Tibial nerve (tissue), 4 donors: ENCODE measurements around the gene STUM. TPM values are rescaled to one million over a fixed set of nuclear protein-coding genes. Genes with fewer than 3 reads are reported as not detected.
A peak's percentile ranks its signal among the peaks of the same experiment; 100 is the strongest.

Source experiments
- DNase-seq, 2 donors: peaks; one replicate each; pipeline ENCODE4 v3.0.0-alpha.2; 2019; ENCODE audit warnings: low spot score in 2 of 2
- H3K27ac ChIP-seq, 4 donors: fragments of 200-600 bp; sonication (generic) in 3 of 4; one replicate each; pipeline ENCODE4 v1.5.1; 2017 to 2019; ENCODE audit warnings: mild to moderate bottlenecking in 1 of 4
- H3K27me3 ChIP-seq, 2 donors: fragments of 200-600 bp; sonication (generic) in 1 of 2; one replicate each; pipeline versions ENCODE4 v1.5.1 to v1.6.0; 2017 to 2019
- H3K36me3 ChIP-seq, 3 donors: fragments of 200-600 bp; sonication (generic); one replicate each; pipeline ENCODE4 v1.5.1; 2018 to 2019
- H3K4me1 ChIP-seq, 4 donors: fragments of 200-600 bp; sonication (generic) in 3 of 4; one replicate each; pipeline ENCODE4 v1.5.1; 2017 to 2019
- H3K4me3 ChIP-seq, 4 donors: fragments of 200-600 bp; sonication (generic) in 3 of 4; one replicate each; pipeline ENCODE4 v1.5.1; 2017 to 2019; ENCODE audit warnings: mild to moderate bottlenecking in 1 of 4, moderate library complexity in 1 of 4
- H3K9me3 ChIP-seq, 4 donors: fragments of 200-600 bp; sonication (generic) in 3 of 4; one replicate each; pipeline ENCODE4 v1.5.1; 2017 to 2019
- EP300 ChIP-seq, 2 donors: sonication (generic); formaldehyde crosslinking; IDR thresholded peaks; one replicate each; pipeline ENCODE4 v1.6.1; 2017; ENCODE audit warnings: antibody characterized with exemption in 2 of 2, mild to moderate bottlenecking in 1 of 2
- POLR2A ChIP-seq, 2 donors: fragments of 450-650 bp; IDR thresholded peaks; one replicate each; pipeline ENCODE4 v1.6.1; 2017; ENCODE audit warnings: antibody characterized with exemption in 2 of 2, mild to moderate bottlenecking in 2 of 2, moderate library complexity in 2 of 2
- WGBS, 2 donors: methylation state at CpG; one replicate each; pipeline ENCODE4 v1.1.5; 2018; 5-methylcytosine and 5-hydroxymethylcytosine counted together
- total RNA-seq, 4 donors: library from RNA; depleted of rRNA; stranded (reverse); fragments of >200 nt; gene quantifications; one replicate each; pipeline ENCODE4 v1.1.0, GENCODE V29; 2016
- TF ChIP-seq, protein P1 (sequence below), 5 experiments: fragments of 200-600 bp in 3 of 5; fragments of 450-650 bp in 2 of 5; sonication (generic) in 3 of 5; IDR thresholded peaks; one replicate each; pipeline ENCODE4 v1.5.1; 2016 to 2019; ENCODE audit warnings: antibody characterized with exemption in 5 of 5, mild to moderate bottlenecking in 3 of 5, moderate library complexity in 2 of 5

The STUM gene
- total RNA-seq, 4 donors from 2014 or later: 4.8 to 7.5 (median 6.9) TPM

DNA sequence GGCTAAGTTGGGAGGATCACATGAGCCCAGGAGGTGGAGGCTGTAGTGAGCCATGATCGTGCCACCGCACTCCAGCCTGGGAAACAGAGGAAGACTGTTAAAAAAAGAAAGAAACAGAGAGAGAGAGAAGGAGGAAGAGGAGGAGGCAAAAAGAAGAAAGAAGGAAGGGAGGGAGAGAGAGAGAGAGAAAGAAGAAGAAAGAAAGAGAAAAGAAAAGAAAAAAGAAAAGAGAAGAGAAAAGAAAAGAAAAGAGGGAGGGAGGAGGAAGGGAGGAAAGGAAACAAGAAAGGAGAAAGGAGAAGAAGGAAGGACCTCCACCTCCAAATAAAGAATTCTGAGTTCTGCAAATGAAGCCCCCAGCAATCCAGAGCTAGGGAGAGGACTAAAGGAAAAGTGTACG, 82.0 kb downstream of the STUM start:
- H3K9me3 ChIP-seq: no peaks in the 10 kb centered on the region
- H3K27ac ChIP-seq: peak overlapping the region in 1 of 4 donors; percentile 85
- H3K36me3 ChIP-seq: peaks cover 0 to 27% (median 0%) of the 10 kb centered on the region in 3 donors
- no peak for DNase-seq
- peaks cover 0 to 42% (median 23%) of the 10 kb centered on the region in 4 donors for H3K4me1 ChIP-seq
- 88 to 92% methylated on average over 3 of the region's 3 CpGs for WGBS, 2 donors
- H3K4me3 ChIP-seq: no peak overlapping the region
- H3K27me3 ChIP-seq: no peaks in the 10 kb centered on the region
- no peak for TF ChIP-seq POLR2A (IDR thresholded peaks at IDR 0.05)
- TF ChIP-seq, protein P1, sequence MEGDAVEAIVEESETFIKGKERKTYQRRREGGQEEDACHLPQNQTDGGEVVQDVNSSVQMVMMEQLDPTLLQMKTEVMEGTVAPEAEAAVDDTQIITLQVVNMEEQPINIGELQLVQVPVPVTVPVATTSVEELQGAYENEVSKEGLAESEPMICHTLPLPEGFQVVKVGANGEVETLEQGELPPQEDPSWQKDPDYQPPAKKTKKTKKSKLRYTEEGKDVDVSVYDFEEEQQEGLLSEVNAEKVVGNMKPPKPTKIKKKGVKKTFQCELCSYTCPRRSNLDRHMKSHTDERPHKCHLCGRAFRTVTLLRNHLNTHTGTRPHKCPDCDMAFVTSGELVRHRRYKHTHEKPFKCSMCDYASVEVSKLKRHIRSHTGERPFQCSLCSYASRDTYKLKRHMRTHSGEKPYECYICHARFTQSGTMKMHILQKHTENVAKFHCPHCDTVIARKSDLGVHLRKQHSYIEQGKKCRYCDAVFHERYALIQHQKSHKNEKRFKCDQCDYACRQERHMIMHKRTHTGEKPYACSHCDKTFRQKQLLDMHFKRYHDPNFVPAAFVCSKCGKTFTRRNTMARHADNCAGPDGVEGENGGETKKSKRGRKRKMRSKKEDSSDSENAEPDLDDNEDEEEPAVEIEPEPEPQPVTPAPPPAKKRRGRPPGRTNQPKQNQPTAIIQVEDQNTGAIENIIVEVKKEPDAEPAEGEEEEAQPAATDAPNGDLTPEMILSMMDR (IDR thresholded peaks at IDR 0.05): no peak
- TF ChIP-seq EP300 (IDR thresholded peaks at IDR 0.05): no peak

DNA sequence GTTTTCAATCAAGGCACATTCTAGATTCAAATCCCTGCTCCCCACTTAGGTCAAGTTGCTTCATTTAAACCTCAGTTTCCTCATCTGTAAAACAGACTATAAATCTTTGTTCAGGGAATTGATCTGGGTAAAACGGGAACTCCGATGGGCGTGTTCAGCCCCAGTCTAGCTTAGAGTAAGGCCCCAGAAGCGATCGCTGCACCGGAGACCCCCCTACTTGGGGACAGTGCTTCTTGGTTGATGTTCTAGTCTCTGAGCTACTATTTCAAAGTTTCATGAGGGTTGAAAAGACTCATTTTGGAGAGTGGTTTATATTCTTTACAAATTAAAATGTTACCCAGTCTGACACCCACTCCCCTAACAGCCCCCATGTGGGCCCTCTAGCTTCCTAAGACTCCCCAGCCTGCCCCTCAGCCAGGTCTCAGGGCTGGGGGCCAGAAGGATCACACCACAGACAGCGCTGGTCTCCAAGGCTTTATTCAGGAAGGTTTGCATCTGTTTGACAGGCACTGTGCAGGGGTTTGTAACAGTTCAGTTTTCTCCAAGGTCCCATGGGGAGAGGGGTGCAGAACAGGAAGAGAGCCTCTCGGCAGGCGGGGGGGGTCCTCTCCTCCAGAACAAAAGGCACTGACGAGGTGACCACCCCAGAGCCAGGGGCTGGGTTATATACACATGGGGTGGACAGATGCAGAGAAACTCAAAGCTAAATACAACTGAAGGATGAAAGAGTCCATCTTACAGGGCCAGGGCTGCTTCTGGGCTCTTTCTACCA, 82.9 kb downstream of the STUM start:
- Histone ChIP-seq H3K36me3 (peaks cover 0 to 36% (median 0%) of the 10 kb centered on the region in 3 donors), H3K27ac (peak overlapping the region; percentile 15 to 85 (median 72)), H3K4me3 (no peak overlapping the region), H3K9me3 (no peaks in the 10 kb centered on the region), H3K4me1 (peaks cover 0 to 40% (median 23%) of the 10 kb centered on the region in 4 donors), H3K27me3 (no peaks in the 10 kb centered on the region)
- no peak for TF ChIP-seq POLR2A (IDR thresholded peaks at IDR 0.05)
- no peak for TF ChIP-seq EP300 (IDR thresholded peaks at IDR 0.05)
- TF ChIP-seq, protein P1 (IDR thresholded peaks at IDR 0.05): no peak
- DNase-seq: no peak
- 78 to 85% methylated on average over 10 of the region's 10 CpGs for WGBS, 2 donors

DNA sequence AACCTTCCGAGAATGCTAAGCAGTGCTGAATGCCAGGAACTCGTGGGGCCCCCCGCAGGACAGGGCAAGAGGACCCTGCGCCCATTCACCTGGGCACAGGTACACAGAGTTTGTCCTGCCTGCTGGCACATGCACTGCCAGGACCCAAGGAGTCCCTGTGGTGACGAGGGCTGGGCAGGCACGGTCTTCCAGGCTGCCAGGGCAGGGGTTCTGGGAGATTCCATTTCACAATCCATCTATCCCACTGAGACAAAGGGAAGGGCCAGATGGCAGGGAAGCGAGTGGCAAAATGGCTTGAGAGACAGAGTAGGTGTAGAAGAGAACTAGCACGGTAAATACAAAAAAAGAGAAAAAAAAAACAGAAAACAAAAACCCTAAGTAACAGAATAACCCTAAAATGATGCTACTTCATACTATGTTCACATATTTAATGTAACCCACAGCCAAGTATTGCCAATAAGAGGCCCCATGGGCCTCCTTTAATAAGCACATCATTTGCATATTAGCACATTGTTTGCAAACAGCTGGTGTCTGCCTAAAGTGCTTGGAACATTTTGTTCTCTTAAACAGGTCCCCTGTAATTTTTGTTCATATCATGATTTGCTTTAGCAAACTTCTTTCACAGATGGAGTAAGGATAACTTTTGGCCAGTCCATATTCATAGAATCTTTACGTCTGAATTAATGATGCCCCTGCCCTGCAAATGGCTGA, 83.8 kb downstream of the STUM start:
- H3K36me3 ChIP-seq: peaks cover 0 to 45% (median 0%) of the 10 kb centered on the region in 3 donors
- no peaks in the 10 kb centered on the region for H3K9me3 ChIP-seq
- H3K4me3 ChIP-seq: no peak overlapping the region
- TF ChIP-seq, protein P1 (IDR thresholded peaks at IDR 0.05): no peak
- no peak for TF ChIP-seq POLR2A (IDR thresholded peaks at IDR 0.05)
- TF ChIP-seq EP300 (IDR thresholded peaks at IDR 0.05): peak in 1 of 2 donors; percentile 17
- no peak for DNase-seq
- H3K27ac ChIP-seq: peak overlapping the region; percentile 59 to 85 (median 72)
- 74 to 81% methylated on average over 9 of the region's 9 CpGs for WGBS, 2 donors
- peaks cover 0 to 41% (median 22%) of the 10 kb centered on the region in 4 donors for H3K4me1 ChIP-seq
- no peaks in the 10 kb centered on the region for H3K27me3 ChIP-seq

DNA sequence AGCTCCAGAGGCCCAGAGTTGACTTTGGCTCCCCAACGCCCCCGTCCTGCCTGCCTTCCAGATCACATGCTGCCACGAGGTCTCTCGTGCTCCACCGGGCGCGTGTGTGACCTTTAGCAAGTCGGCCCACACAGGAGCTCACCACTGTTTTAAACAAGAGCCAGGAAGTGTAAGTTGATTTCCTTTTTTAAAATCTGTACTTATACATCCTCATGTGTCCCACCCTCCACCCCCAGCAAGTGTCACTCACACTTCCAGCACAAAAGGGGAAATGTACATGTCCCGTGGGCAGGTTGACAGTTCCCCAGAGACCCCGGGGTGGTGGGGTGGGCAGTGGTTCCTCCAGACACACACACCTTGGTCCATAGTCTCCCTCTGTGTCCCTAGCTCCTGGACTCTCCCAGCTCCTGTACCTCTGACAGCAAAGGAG, 84.4 kb downstream of the STUM start:
- H3K27me3 ChIP-seq: no peaks in the 10 kb centered on the region
- H3K9me3 ChIP-seq: no peaks in the 10 kb centered on the region
- DNase-seq: no peak
- peaks cover 0 to 51% (median 0%) of the 10 kb centered on the region in 3 donors for H3K36me3 ChIP-seq
- peak overlapping the region; percentile 59 to 85 (median 72) for H3K27ac ChIP-seq
- no peak overlapping the region for H3K4me3 ChIP-seq
- TF ChIP-seq, protein P1 (IDR thresholded peaks at IDR 0.05): no peak
- TF ChIP-seq EP300 (IDR thresholded peaks at IDR 0.05): peak; percentile 3 to 77
- no peak for TF ChIP-seq POLR2A (IDR thresholded peaks at IDR 0.05)
- WGBS, 2 donors: 67 to 74% methylated on average over 10 of the region's 10 CpGs
- H3K4me1 ChIP-seq: peaks cover 0 to 47% (median 26%) of the 10 kb centered on the region in 4 donors
